Fibroblast of skin of scalp (primary cell): Measurements from ENCODE around the gene TWIST1.
A peak's percentile ranks its signal among the peaks of the same experiment; 100 is the strongest.

ENCODE experiments used
- DNase-seq: peaks from one replicate; pipeline ENCODE4 v3.0.0-alpha.2; 2013

The TWIST1 gene

DNA sequence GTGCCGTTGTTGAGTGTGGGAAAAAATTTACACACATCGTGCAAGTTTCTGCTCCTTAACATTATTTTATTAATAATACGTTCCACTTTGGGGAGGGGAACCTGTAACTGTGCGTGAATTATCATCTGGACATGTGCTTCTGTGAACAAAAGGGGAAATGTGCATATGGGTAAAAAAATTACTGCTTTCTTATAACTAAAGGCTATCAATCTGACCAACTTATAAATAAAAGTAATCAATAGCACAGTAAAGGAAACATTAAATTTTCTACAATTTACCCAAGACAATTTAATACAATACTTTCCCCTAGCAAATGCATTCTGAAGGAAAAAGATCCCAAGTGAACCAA lies 4.5 kb downstream of the TWIST1 start:
- no peak for DNase-seq

DNA sequence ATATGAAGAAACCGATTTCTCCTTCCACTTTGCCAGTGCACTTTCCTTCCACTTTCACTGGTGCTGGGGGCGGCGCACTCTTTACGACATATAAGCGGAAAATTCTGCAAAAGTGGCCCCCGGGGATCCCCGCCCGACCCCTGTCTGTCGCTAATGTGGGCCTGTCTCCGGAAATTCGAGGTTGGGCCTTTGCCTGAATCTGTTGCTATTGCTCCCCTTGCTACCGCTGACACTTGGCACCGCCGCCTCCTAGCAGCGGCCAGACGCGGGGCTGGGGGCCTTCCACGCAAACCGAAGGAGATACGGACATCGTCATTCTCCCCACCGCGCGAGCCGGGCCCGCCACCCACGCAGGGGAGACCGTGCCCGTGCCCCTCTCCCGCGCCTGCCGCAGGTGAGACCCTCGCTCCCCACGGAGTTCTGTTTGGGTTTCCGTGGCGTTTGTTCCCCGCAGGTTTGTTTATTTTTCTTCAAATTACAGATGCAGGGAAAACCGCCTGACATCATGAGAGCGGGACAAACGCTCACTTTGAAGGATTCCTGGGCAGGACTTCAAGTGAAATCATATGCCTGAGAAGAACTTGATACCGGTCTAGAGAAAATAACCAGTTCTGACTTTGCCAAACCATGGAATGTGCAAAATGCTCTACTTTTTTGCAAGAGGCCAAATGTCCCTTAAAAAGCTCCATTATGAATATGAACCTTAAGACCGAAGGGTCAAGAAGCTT lies 5.0 kb downstream of the TWIST1 start:
- no peak for DNase-seq

DNA sequence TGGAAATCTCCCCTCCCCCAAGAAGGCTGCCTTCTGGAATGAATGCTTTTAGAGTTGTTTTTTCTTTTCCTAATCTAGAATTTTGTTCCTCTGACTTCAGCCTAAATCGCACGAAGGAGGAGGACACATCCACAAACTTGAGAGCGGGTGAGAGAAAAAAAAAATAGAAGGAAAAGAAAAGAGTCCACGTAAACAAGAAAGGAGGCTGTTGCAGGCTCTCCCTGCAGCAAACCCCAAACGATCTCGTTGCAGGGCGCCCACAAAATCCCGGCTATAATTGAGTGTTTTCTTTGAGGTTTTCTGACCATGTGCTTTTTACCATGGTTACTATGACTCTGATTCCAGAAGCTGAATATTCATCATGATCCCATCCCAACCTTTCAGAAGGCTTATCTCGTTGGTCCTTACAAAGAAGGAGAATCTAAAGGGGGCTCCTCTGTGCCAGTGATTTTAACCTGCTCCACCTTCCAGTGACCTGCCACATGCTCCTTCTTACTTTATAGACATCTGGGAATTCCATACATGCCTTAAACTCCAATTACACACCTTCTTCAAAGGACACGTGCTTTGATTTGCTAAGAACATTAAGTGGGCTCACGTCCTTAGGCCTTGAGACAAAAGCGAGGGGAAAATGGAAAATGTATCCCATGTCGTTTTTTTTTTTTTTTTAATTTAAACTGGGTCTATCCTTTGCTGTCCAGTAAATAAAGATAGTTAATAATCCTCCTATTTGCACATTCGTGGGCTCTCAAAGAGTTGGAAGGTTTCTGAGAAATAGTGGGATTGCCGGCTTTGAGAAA lies 5.8 kb downstream of the TWIST1 start:
- peak; percentile 86 for DNase-seq

DNA sequence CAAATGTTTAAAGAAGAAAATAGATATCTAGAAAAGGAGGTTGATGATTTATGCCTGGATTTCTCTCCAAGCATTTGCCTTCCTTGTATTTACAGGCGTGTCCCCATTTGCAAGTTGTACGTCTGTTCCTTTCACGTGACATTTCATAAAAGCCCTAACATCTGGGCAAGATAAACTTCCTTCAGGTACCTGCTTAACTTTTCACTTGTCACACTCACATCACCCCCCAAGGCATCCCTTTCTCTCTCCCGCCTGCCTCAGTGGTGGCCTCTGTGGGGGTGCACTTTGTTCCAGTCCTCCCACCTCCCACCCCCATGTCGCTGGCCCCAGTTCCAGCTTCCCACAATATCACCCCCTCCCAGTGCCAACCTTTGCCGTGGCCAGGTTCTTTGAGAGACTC lies 6.7 kb downstream of the TWIST1 start:
- DNase-seq = no peak

DNA sequence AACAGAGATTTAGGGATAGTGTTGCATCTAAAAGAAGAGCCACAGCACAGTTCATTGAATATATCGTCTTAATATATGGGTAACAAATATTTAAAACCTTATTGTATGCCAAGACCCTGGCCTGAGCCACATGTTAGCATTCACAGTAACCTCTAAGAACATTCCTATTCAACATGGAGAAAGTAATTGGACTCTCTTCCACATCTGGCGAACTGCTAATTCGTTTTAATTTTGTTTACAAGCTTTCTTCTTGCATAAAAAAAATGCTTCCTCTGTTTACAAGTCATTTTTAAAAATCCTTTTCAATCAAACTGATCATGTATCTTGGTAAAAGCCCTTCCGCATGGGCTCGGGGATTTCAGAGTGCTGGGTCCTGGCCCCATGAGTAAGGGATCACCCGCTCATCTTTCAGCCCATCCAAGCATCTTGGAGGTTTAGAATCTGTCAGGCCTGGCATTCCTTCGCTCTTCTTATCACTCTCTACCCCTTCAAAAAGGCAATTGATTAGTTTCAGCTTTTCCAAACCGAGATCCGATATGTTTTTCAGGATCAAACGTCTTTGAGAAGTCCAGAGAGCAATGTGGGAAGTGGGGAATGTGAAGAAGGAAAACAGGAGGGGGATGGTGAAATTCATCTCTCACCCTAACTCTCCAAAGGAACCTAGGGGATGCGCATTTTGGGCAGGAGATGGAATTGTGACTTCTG lies 7.3 kb downstream of the TWIST1 start:
- DNase-seq = no peak

DNA sequence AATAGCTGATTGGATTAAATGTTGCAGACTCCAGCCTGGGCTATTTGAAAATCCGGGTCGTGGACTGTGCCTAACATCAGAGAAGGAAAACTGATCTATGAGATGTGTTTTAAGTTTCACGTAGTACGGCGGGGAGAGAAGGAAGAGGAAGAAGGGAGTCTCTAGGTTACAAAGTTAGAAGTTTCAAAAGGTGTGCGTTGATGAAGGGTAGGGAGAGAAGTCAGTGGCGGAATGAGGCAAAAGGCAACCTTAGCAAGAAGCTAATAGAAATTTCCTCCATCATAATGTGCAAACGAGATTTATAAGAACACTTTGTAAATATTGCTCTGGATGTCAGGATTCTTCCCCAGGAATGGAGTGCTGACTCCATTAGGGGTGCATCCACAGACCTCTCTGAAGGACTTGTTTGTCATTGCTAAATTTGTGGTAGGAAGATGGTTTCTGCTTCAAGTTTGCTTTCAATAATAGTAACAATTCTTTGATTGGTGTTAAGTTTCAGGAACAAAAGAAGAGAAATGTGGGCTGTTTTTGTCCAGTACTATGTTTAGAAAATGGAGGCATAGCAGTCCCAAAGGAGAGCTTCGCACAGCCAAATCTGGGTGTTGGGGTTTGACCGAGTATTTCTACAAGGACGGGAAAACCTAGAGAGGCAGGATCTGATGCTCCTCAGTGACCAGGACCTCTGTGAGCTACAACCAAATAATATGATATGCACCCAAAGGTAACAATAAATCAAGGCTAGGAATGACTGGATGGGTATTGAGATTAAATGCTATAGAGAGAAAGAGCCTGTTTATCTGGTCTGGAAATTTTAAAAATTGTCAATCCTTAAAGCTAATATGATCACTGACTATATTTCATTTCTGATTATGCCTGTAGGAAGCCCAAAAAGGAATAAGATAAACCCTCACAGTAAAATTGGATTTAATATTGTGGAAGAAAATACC lies 8.2 kb downstream of the TWIST1 start:
- DNase-seq = peak; percentile 55

DNA sequence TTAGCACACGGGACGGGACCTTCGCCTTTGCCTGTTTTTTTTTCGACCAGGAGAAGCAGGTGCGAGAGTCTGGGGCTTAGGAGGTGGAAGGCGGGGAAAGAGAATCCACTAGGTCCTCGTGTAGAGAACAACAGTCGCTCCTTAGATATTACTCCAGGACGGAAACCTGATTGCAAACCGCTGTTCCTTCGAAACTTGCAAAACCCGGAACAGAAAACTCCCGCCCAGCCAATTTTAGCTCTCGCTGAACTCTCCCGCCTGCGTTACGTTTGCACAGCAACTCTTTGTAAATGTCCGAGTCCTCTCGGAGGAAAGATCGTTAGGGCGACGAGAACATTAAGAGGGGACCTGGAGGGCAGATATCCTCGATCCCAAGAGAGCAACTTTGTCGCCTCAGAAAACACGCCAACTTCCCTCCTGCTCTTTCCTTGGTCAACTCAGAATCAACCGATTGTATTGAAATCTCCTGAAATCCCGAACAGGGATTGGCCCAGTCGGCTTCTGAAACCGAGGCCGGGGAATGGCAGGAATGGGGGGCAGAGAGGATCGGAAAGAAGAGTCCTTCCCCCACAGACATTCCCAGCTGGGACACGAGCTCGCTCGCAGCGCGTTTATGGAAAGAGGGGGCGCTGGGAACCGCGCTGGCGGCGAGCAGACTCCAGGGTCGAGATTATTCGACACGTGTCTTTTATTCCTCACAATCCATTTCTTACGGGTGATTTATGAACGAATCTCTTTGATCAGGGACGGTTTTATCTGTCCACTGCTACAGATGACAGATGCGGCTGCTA lies 9.9 kb downstream of the TWIST1 start:
- DNase-seq = peak; percentile 92

DNA sequence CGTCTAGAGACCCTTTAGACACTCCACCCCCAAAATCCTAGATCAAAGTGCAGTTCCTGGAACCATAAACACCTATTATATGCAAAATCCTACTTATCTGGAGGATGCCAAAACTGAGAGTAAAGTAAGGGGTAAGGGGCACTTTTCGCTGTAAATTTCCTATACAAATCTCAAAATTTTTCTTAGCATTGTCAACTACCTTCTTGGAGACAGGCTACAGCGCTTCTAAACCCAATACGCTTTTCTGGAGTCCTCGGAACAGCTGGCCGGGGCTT lies 10.4 kb downstream of the TWIST1 start:
- DNase-seq = no peak

DNA sequence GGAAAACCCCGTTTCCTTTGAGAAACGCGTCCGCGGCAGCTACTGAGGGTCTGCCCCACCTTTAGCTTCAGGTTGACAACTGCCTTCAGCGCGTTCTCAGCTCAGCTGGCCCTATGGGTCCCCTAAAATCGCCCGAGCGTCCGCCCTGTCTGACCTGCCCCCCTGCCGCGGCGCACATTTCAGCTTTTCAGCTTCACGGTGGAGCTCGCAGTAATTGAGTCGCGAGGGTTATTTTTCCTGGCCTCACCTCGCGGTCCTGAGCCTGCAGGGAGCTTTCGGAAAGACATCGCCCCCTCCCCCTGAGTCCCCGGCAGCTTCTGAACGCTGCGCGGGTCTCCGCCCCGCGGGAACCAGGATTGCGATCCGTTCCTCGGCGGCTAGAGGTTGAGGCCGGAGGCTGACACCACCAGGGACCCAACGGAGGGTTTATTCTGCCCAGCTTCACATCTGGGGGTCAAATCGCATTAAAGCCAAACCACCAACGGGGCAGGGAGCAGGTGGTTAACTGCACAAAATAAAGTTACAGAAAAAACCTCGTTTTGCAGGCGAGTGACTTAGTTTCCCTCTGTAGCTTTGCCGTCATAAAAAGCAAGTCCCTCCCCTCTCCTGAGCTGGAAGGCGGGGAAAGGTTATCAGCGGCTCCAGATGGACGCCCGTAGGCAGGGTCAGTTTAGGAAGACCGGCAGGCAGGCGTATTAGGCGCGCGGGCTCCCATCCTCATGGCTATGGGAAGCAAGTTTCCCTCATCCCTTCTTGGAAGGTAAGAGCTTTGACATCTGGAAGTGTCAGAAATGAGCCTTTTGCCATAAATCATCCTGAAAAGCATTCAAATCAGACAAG lies 11.0 kb downstream of the TWIST1 start:
- peak; percentile 52 for DNase-seq

DNA sequence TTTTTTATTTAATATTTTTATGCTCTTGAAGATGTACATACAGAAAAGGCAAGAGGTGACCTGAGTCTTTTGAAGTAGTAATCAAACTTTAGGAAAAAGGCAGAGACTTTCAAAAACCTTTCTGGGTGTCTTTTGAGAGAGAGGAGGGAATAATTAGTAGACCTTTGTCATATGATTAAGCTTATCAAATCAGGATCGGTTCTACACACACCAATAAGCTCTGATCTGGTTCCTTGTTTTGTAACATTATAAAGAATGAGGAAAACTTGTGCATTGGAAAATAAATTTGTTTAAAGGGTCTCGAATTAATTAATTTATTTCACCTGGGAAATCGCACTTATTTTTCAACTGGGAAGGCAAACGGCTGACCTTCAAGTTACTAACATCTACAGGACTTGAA lies 11.9 kb downstream of the TWIST1 start:
- DNase-seq = peak; percentile 36

DNA sequence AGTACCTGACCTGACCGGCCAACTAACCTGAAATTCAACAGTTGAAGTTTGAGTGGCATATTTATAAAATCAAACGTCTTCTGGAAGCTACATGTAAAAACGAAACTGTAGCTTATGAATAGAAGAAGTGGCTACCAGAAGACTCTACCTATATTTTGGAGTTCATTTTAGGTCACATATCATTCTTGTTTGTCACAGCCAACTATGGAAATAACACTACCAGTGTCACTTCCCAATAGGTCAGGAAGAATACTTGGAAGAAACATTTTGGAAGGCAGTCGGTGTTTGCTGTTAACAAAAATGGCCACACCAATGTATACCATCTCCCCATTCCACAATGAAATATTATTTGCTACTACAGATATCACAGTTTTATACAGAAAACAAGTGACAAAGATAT lies 12.6 kb downstream of the TWIST1 start:
- DNase-seq = peak; percentile 46

DNA sequence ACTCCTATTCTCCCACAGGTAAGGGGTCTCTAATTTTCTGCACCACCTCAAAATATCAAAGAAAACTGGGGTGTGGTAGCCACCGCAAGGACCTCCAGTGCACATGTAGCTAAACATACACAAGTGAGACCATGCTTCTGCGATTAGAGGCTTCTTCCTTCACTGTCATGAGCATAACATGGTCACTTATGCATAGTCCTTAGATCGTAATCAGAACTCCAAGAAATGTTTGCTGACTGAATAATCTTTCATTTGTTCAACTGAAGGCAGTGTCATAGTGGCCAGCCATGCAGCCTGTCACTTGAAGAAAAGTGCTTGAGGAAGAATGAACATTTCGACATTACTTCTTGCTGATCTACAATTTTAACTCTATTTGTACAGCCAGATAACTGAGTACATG lies 14.6 kb downstream of the TWIST1 start:
- DNase-seq = peak; percentile 40

DNA sequence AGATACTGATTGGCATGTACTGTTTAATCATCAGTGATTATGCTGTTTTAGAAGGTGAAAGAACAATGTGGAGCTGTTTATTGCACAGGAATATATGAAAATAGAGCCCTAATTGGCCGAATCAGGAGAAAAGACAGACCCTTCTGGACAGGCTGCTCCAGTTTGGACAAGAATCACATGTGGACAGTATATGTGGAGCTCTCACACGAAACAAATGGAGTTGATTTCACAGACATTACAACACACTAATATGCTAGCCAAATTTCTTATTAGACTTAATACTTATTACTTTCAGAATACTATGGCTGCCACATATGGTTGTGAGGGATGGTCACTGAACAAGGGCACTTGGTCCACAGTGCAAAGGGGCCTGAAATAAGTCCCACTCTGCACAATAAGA lies 15.5 kb downstream of the TWIST1 start:
- peak; percentile 62 for DNase-seq

DNA sequence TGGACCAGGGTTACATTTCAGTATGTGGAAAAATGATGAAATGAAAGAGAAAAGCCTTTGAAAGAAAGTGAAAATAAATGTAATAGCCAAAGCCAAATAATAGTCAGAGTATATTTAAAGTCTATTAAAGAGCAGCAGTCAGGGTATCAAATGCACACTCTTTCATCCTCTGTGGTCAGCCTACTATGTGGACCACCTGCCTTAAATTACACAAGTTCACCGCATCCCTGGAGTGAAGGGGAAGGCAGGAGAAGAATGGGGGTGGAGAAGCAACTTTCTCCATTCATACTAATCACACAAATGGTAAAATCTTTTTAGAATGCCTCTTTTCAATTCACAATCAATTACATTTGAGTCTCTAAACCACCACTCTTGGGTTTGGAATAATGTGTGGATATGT lies 16.0 kb downstream of the TWIST1 start:
- peak; percentile 65 for DNase-seq

DNA sequence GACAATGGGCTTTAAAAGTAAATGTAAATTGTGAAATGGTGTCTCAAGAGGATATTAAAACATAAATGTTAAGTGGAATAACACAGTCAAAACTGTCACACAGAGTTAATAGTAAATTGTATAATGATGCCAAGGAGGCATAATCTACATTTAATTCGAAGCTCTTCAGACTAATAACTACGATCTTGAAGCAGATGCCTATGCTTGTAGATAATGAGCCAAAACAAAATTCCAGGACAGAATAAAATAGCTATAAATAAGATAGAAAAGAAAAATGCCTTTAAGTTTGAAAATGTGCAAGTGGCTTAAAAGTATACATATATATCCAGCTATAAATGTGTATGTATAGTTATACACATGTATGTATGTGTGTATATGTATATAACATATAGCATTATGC lies 17.5 kb downstream of the TWIST1 start:
- no peak for DNase-seq

DNA sequence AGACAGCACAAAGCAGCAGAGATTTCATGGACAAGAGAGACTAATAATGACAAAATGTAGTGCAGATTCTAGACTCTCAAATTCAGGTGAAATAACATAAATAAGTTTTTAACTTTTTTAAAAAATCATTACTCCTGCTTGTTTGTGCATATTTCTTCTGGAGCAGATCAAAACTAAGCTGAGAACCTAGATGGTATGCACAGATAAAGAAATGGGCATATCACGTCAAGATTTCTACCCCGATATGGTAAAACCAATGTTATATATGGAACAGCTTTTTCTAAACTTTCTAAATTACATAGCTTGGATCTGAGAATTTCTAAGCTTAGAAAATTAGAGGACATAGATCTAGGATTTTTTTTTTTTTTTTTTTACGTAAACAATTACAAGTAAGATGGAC lies 18.2 kb downstream of the TWIST1 start:
- DNase-seq = no peak

DNA sequence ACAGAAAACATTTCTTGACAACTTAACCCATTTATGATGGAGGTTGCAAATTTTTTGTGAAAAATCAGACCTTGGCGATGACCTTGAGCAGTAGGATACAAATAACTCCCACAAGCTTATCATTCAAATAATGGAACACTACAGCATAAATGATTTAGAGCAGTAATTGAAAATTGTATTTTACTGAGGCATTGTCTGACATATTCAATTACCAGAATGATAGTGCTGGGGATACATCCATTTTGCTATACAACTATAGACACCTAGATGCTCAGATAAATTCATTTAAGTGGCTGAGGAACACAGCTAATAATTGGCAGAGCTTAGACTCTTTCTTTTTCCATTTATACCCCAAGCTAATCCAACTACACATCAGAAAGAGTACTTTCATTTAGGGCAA lies 18.9 kb downstream of the TWIST1 start:
- no peak for DNase-seq

DNA sequence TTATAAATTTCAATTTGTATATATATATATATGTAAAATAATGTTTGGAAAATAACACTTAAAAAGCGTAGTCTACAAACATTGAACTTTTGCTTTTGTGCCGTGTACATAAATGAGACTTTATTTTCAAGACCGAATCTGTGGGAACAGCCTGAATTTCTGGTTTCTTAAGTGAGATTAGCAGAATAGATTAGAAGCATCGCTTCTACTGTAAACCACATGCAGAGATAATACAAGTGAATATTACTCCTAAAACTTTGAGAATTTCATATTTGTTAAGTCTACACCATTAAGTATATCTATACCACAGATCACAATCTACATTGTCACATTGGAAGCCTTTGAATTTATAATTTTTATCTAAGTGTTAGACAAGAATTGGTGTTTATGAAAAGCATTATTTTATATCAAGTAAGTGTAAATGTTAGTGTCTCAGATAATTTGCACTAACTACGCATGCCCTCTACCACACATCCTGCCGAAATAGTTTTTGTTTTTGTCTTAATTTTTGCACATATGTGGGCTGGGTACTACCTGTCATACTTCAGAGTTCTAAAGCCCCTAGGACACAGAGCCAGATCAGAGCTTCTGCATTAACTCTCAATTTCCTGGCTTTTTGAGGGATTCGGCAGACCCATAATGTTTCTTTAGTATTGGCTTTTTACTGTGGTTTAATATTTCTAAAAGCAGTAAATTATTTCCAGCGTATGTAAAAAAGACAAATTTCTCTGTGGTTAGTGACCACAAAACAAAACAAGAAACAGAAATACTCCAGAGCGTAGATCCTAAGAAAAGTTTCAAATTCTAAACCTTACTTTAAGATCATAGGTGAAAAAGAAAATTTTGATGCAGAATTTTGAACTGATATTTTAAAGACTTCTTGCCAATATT lies 20.0 kb downstream of the TWIST1 start:
- peak; percentile 56 for DNase-seq

DNA sequence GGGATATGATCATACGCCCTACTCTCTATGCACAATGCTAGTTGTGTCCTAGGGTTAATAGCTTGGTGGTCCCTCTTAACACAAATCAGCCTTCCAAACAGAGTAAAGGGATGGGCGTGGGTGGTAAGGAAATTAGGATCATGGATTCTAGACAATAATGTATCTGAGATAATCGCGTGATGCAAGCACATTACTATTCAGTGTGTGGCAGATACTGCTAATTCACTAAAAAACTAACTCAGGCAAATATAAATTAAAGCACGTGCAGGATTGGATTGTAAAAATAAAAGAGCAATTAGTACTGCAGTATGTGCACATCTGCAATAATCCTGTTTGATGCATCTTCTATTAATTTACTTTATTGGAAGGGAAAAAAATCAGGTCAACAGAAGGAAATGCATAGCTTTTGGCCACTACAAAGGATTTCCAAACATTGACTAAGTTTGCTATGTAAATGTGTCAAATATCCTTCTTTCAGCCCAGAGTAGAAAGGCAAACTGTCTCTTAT lies 22.0 kb downstream of the TWIST1 start:
- peak; percentile 42 for DNase-seq
